ENCODE measurements around the gene LCN12.

The LCN12 gene

GRCh38 chr9:136977649-136978072 is 25.6 kb downstream of the LCN12 start:
- TF ChIP-seq CTCF (IDR thresholded peaks at IDR 0.05; ENCODE audit: control insufficient read depth, insufficient read depth, low read depth, low read length, missing control alignments): no peak
- H3K4me3 ChIP-seq (ENCODE audit: control insufficient read depth, low read depth, low read length): peak overlapping the region; percentile 42
- no peak for DNase-seq (ENCODE audit: low read depth)

GRCh38 chr9:136978073-136978864 is 26.2 kb downstream of the LCN12 start:
- DNase-seq (ENCODE audit: low read depth): no peak
- no peak for TF ChIP-seq CTCF (IDR thresholded peaks at IDR 0.05; ENCODE audit: control insufficient read depth, insufficient read depth, low read depth, low read length, missing control alignments)
- peak overlapping the region; percentile 42 for H3K4me3 ChIP-seq (ENCODE audit: control insufficient read depth, low read depth, low read length)

- no peak for TF ChIP-seq CTCF (IDR thresholded peaks at IDR 0.05; ENCODE audit: control insufficient read depth, insufficient read depth, low read depth, low read length, missing control alignments)
- DNase-seq (ENCODE audit: low read depth): no peak
- H3K4me3 ChIP-seq (ENCODE audit: control insufficient read depth, low read depth, low read length): no peak overlapping the region
Measured at GRCh38 chr9:136978865-136979544, 26.9 kb downstream of the LCN12 start.

DNA sequence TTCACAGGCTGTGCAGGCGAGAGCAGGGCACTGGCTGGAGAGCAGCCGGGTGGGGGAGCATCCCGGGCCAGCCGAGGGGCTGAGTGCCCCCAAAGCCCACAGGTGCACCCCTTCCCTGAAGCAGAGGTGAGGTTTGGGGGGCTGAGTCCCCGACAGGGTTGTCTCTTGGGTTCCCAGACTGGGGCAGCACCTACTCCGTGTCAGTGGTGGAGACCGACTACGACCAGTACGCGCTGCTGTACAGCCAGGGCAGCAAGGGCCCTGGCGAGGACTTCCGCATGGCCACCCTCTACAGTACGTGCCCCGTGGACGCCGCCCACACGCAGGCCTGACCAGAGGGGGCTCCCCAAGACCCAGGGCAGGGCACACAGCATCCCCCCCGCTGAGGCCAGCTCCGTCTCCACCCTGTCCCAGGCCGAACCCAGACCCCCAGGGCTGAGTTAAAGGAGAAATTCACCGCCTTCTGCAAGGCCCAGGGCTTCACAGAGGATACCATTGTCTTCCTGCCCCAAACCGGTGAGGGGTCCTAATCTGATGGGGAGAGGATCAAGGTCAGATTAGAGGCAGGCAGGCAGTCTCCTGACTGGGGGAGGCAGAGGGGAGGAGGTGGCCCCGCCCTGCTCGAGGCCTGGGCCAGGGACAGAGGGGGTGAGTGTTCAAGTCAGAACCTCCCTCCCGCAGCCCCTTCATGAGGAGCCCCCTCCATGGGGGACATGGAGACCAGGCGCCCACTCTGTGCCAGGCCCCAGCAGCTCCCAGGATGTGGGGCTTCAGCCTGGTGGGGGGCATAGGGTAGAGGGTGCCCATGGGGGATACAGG is 27.9 kb downstream of the LCN12 start:
- DNase-seq (ENCODE audit: low read depth): no peak
- TF ChIP-seq CTCF (IDR thresholded peaks at IDR 0.05; ENCODE audit: control insufficient read depth, insufficient read depth, low read depth, low read length, missing control alignments): no peak
- H3K4me3 ChIP-seq (ENCODE audit: control insufficient read depth, low read depth, low read length): no peak overlapping the region

GRCh38 chr9:136980669-136981478 is 28.8 kb downstream of the LCN12 start:
- TF ChIP-seq CTCF (IDR thresholded peaks at IDR 0.05; ENCODE audit: control insufficient read depth, insufficient read depth, low read depth, low read length, missing control alignments): no peak
- H3K4me3 ChIP-seq (ENCODE audit: control insufficient read depth, low read depth, low read length): no peak overlapping the region
- DNase-seq (ENCODE audit: low read depth): no peak
